ENCODE measurements around the gene KRI1.

KRI1 gene

DNA sequence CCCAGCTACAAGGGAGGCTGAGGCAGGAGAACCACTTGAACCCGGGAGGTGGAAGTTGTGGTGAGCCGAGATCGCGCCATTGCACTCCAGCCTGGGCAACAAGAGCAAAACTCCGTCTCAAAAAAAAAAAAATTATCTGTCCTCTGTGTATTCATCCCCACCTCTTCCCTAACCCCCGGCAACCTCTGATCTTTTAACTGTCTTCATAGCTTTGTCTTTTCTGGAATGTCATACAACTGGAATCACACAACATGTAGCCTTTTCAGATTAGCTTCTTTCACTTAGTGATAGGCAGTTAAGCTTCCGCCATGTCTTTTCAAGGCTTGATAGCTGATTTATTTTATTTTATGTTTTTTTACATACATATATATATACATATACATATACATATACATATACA lies 40.2 kb downstream of the KRI1 start:
- no peak for DNase-seq (ENCODE audit: low read depth)
- TF ChIP-seq, protein P1, sequence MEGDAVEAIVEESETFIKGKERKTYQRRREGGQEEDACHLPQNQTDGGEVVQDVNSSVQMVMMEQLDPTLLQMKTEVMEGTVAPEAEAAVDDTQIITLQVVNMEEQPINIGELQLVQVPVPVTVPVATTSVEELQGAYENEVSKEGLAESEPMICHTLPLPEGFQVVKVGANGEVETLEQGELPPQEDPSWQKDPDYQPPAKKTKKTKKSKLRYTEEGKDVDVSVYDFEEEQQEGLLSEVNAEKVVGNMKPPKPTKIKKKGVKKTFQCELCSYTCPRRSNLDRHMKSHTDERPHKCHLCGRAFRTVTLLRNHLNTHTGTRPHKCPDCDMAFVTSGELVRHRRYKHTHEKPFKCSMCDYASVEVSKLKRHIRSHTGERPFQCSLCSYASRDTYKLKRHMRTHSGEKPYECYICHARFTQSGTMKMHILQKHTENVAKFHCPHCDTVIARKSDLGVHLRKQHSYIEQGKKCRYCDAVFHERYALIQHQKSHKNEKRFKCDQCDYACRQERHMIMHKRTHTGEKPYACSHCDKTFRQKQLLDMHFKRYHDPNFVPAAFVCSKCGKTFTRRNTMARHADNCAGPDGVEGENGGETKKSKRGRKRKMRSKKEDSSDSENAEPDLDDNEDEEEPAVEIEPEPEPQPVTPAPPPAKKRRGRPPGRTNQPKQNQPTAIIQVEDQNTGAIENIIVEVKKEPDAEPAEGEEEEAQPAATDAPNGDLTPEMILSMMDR (IDR thresholded peaks at IDR 0.05; ENCODE audit: insufficient read depth, low read depth, low read length, missing control alignments) = no peak
- no peak overlapping the region for H3K4me3 ChIP-seq (ENCODE audit: low read length)

DNA sequence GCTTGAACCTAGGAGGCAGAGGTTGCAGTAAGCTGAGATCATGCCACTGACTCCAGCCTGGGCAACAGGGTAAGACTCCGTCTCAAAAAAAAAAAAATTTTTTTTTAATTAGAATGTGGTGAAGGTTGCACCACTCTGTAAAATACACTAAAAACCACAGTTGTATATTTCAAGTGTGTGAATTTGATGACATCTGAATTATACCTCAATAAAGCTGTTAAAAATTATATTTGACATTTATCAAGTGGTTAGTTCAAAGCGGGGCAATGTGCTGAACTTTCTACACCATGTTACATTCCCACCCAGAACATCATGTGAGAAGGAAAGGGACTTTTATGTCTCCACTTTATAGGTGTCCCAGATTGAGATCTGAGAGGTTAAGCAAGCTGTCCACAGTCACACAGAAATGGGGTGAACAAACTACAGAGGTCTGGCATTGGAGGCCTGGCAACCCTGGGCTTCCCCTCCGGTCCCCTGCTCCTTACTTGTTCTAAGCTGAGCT lies 42.6 kb downstream of the KRI1 start:
- no peak for DNase-seq (ENCODE audit: low read depth)
- H3K4me3 ChIP-seq (ENCODE audit: low read length) = no peak overlapping the region
- TF ChIP-seq, protein P1 (IDR thresholded peaks at IDR 0.05; ENCODE audit: insufficient read depth, low read depth, low read length, missing control alignments) = no peak

DNA sequence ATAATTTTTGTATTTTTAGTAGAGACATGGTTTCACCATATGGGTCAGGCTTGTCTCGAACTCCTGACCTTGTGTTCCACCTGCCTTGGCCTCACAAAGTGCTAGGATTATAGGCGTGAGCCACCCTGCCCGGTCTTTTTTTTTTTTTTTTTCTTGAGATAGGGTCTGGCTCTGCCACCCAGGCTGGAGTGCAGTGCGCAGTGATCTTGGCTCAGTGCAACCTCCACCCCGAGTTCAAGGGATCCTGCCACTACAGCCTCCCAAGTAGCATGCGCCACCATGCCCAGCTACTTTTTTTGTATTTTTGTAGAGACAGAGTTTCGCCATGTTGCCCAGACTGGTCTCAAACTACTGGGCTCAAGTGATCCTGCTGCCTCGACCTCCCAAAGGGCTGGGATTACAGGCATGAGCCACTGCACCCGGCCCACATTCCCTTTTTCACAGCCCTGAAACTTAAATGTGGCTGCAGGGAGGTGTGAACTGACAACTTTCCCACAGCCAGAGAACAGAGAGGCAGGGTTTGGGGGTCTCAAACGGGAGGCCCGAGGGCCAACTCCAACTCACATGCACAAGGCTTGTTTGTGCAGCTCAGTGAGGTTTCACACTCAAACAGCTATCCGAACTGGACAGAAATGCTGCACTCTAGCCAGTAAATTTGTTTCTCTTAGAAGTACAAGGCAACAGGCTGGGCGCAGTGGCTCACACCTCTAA lies 44.2 kb downstream of the KRI1 start:
- TF ChIP-seq, protein P1 (IDR thresholded peaks at IDR 0.05; ENCODE audit: insufficient read depth, low read depth, low read length, missing control alignments) = no peak
- H3K4me3 ChIP-seq (ENCODE audit: low read length) = no peak overlapping the region
- no peak for DNase-seq (ENCODE audit: low read depth)

DNA sequence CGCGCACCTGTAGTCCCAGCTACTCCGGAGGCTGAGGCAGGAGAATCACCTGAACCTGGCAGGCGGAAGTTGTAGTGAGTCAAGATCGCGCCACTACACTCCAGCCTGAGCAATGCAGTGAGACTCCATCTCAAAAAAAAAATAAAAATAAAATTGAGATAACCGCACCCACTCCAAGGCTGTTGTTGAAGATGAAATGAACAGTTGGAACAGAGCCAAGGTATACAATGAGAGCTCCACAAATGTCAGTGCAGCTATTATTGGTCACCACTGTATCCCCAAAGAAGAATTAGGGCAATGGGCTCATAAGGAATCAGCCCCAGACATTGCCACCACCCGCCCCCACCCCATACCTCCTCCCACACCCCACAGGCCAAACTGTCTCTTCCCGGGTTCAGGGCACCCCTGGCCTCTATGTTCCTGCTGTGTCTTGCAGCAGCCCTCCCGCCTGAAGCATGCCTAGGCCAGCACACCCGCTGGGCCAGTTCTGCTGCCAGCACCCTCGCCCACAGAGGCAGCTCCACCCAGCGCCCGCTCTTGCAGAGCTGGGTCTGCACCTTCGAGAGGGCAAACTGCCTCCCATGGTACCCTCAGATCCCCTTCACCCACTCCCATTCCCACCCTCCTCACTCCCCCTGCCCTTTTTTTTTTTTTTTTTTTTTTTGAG lies 45.0 kb downstream of the KRI1 start:
- peak; percentile 95 for DNase-seq (ENCODE audit: low read depth)
- TF ChIP-seq, protein P1 (IDR thresholded peaks at IDR 0.05; ENCODE audit: insufficient read depth, low read depth, low read length, missing control alignments) = peak; percentile 10
- no peak overlapping the region for H3K4me3 ChIP-seq (ENCODE audit: low read length)

DNA sequence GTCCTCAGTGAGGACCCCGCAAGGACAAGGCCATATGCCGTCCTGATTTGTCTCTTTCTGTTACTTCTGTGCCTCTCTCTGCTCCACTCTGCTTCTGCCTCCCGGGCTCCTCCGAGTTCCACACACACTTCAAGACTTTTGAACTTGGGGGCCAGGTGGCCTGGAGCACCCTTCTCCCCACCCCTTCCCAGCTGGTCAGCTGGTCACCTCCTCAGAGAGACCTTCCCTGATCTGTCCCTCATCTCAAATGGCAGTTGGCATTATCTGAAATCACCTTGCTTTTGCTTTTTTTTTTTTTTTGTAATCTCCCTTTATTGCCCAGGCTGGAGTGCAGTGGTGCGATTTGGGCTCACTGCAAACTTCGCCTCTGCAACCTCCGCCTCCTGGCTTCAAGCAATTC lies 46.4 kb downstream of the KRI1 start:
- no peak overlapping the region for H3K4me3 ChIP-seq (ENCODE audit: low read length)
- DNase-seq (ENCODE audit: low read depth) = no peak
- TF ChIP-seq, protein P1 (IDR thresholded peaks at IDR 0.05; ENCODE audit: insufficient read depth, low read depth, low read length, missing control alignments) = no peak

DNA sequence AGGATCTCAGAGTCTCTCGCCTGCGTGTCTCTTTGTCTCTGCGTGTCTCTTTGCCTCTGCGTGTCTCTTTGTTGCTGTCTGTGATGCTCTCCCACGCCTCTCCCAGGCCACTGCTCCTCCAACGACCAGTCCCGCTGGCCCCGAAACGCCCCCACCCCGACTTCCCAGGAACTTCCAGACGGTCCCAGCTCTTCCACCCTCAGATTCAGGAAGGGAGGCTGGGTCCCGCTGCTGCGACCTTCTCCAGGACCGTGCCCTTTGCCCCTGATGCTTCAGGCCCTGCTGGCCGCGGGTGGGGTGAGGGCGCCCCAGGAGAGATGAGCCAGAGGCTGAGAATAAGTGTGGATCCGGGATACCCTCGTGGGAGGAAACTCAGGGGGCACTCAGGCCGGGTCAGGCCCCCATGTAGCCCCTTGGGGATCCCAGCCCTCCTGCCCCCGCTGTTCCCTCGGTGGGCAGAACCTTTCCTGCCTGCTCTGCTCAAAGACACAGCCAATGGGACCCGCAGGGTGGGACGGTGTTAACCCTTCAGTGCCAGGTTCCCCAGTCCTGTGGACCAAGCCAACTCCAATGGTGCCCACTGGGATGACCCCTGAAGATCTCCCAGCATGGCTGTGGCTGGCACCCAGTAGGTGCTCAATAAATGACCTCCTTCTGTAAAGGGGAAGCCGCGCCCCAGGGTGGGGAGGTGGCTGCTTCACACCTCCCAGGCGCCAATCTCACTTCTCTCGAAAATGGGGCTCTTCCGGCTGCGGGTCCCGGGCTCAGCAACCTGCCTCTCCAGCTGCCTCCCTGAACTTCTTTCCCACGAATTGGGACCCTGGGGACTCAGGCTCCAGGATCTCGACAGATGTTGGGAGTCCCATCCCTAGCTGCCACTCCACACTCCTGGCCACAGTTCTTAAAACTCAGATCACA lies 47.1 kb downstream of the KRI1 start:
- DNase-seq (ENCODE audit: low read depth) = no peak
- TF ChIP-seq, protein P1 (IDR thresholded peaks at IDR 0.05; ENCODE audit: insufficient read depth, low read depth, low read length, missing control alignments) = no peak
- no peak overlapping the region for H3K4me3 ChIP-seq (ENCODE audit: low read length)

Data from epithelial cell of esophagus (primary cell).